ENCODE measurements around the gene IL4I1.

IL4I1 gene

DNA sequence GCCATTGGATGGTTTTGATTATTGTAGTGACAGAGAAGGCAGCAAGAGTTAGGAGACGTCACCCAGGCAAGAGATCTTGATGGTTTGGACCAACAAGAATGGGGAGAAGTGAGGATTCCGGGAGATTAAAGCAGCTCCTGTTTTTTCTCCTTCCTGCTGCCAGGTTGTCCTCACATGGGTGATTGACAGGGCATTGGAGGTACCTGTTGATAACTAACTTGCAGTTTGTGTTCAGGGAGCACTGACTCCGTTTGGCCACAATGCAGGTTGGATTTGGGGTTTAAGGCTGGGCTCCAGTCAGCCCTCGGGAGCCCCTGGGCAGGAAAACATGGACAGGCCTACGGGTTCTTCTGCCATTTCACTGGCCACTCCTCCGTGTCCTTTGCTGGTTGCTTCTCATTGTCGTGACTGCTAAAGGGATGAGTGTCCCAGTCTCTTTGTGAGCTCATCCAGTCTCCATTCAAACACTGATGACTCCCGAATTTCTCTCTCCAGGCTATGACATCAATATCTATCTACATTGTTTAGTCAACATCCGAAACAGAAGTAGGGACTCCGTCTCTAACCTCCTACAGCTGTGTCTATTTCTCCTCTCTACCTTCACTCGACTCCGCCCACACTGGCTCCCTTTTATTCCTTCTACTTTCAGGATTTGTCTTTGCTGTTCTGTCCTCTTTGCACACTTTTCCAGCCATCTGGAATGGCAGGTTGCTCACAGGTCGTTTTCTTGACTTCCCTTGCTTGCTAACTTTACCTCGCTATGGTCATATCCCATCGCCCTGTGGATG lies 47.1 kb downstream of the IL4I1 start:
- no peak for DNase-seq

DNA sequence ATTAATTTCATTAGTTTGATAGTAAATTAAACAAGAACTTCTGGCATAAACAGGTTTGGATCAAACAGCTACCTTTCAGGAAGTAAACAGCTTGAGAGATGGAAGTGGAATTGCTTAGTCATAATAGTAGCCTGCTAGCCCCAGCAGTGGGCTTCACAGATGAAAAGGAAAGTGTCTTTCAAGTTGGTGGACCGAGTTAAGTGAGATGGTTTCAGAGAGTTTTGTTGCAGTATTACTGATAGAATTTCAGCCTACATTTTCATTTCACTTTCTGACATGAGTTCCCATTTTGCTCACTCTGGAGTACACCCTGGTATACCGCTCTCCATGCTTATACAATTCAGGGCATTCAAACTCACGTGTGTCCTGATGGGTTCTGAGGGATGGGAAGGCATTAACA lies 47.7 kb downstream of the IL4I1 start:
- DNase-seq, result no peak

DNA sequence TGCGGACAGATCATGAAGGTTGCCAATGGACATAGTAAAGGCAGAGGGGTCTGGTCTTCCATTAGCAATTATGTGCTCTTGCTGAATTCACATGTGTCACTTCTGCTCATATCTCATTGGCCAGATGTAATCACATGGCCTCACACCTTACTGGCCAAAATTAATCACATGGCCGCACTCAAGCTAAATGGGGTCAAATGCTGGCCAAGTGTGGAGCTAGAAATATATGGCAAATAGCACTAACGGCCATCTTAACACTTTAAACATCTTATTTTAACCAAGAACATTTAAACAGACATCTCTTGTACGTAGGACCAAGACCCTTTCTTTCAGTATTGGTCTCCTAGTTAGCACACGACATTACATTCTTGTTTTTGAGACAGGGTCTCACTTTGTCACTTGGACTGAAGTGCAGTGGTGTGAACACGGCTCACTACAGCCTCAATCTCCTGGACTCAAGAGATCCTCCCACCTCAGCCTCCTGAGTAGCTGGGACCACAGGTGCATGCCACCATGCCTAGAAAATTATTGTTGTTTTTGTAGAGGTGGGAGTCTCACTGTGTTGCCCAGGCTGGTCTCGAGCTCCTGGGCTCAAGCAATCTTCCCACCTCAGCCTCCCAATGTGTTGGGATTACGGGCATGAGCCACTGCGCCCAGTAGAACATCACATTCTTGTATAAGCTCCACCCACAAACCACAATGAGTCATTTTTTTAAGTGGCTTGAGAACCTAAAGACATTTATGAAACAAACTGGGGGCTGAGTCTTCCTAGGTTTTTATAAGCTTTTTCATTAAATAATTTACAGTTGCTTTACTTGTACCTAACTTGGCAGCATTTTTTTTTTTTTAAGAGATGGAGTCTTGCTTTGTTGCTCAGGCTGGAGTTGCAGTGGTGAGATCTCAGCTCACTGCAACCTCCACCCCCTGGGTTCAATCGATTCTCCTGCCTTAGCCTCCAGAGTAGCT lies 48.7 kb downstream of the IL4I1 start:
- no peak for DNase-seq

DNA sequence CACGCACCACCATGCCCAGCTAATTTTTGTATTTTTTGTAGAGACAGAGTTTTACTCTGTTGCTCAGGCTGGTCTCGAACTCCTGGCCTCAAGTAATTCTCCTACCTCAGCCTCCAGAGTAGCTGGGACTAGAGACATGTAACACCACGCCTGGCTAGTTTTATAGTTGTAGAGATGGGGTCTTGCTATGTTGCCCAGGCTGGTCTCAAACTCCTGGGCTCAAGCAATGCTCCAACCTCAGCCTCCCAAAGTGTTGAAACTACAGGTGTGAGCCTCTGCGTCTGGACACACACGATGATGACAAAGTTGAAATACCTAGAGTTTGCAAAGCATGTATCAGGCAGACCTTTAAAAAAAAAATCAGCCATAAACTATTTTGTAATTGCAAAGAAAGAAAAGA lies 50.3 kb downstream of the IL4I1 start:
- no peak for DNase-seq

DNA sequence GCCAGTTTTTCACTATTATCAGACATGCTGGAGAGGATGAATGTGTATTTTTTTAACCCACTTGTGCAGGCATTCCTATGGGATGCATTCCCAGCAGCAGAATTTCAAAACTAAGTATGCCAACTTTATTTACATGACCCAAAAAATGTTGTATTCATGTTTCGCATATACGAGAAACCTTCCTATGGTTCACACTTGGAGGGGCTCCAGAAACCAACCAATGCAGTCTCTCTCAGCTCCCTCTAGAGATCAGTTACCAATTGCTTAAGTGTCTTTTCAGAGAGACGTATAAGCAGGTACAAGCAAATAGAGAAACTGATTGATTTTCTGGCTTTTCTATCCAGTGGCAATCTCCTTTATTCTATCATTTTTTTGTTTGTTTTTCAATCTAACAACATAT lies 51.3 kb downstream of the IL4I1 start:
- no peak for DNase-seq

DNA sequence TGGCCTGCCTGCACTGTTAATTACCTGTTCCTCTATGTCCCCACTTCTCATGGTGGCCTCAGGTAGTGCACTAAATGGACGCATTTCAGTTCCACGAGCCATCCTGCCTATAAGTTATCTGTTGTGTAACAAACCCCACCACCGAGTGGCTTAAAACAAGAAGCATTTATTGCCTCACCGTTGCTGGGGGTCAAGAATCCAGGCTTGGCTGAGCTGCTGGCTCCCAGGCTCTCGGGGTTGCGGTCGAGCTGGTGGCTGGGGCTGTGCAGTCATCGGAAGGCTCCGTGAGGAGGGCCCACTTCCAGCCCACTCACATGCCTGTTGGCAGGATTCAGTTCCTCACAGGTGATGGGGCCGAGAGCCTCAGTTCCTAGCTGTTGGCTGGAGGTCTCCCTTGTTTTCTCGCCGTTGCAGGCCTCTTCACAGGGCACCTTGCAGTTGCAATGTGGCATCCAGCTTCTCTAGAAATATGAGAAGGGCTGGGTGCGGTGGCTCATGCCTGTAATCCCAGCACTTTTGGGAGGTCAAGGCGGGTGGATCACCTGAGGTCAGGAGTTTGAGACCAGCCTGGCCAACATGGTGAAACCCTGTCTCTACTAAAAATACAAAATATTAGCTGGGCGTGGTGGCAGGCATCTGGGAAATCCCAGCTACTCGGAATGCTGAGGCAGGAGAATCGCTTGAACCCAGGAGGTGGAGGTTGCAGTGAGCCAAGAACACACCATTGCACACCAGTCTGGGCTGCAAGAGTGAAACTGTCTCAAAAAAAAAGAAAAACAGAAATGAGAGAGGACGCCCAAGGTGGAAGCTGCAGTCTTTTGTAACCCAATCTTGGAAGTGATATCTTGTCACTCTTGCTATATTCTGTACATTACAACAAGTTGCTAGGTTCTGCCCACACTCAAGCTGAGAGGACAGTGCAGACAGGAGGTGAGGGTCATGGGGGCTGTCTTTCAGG lies 52.3 kb downstream of the IL4I1 start:
- peak; percentile 57 for DNase-seq

DNA sequence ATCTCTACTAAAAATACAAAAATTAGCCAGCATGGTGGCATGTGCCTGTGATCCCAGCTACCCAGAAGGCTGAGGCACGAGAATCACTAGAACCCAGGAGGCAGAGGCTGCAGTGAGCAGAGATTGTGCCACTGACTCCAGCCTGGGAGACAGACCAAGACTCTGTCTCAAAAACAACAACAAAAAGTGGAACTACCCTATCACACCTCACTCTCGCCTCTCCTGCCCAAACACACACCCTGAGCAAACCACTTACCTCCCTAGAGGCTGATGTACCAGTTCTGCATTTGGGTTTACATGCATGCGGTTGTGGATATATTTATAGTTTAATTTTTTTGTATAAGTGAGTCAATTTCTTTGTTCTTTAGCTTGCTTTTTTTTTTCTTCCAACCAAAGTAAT lies 53.4 kb downstream of the IL4I1 start:
- DNase-seq, result no peak

DNA sequence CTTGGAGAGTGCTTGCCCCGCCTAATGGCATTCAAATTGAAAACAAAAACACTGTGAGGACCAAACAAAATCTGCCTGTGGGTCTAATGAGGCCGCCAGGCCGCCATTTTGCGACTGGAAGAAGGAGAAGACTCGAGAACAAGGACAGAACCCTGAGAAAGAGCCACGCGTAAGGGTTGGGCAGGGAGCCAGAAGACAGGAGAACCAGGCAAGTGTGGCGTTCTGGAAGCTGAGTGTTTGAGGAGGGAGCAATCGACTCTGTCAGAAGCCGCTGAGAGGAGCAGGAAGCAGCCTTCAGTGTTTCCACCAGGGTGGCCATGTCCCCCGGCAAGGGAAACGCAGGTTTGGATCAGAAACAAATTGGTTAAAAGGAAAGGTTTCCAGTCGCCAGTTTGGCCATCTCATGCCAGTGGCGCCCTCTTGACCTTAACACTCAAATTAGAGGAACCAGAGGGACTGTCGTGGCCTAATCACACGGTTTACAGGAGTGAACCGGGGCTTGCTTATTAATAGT lies 55.9 kb downstream of the IL4I1 start:
- DNase-seq, result no peak

DNA sequence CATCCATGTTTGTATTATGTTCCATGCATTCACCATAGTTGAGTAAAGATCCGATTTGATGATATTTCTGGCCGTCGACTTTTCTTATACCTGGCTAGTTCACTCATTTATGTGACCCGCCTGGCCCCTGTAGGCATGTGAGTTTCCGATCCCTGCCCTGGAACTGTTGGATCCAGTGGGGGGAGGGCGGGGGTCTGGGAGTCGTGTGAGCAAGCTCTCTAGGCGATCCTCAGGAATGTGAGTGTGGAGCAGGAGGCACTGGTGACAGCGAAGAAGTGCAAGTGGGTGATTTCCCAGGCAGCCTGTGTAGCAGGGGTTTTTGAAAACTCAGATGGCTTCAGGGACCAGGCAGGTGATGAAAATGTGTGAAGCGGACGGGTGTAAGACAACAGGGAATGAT lies 56.4 kb downstream of the IL4I1 start:
- DNase-seq, result no peak

DNA sequence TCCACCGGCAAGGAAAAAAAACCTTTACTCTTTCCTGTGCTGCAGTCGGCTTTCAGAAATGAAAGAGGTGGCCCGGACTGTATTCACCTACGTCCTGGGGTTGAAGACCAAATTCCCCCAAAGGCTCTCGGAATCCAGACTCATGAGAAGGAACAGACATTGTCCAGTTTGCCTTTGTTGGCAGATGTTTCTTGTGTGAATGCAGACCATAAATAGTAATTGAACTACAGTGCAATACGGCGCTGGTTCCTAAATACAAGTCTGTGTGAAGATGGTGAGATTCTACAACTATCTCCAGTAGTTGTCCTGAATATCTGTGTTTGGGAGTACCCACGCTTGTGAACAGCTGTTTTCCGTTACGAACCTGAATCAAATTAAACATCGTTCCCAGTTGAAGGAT lies 57.0 kb downstream of the IL4I1 start:
- DNase-seq, result no peak

Data from activated effector memory CD4-positive, alpha-beta T cell treated with anti-CD3 and anti-CD28 coated beads, Interleukin-2, amount 50 U/mL, for 16 hours (primary cell).